Skeletal muscle satellite cell (primary cell): ENCODE measurements around the gene ABCC3. TPM values are rescaled to one million over a fixed set of nuclear protein-coding genes. Genes with fewer than 3 reads are reported as not detected.

Source experiments
- H3K27me3 ChIP-seq: 2 replicates; pipeline ENCODE4 v1.7.0; 2013; ENCODE audit warnings: low read length; ENCODE audit not compliant: control insufficient read depth, insufficient read depth
- H3K36me3 ChIP-seq: 2 replicates; pipeline ENCODE4 v1.7.0; 2013; ENCODE audit warnings: mild to moderate bottlenecking, control low read depth, low read length; ENCODE audit not compliant: insufficient read depth
- H3K4me1 ChIP-seq: 2 replicates; pipeline ENCODE4 v1.7.0; 2013; ENCODE audit warnings: low read length; ENCODE audit not compliant: control insufficient read depth, insufficient read depth
- H3K4me2 ChIP-seq: 2 replicates; pipeline ENCODE4 v1.7.0; 2013; ENCODE audit warnings: mild to moderate bottlenecking, low read length
- H3K4me3 ChIP-seq: 2 replicates; pipeline ENCODE4 v1.7.0; 2013; ENCODE audit warnings: low read length
- H3K9ac ChIP-seq: 2 replicates; pipeline ENCODE4 v1.7.0; 2013; ENCODE audit warnings: mild to moderate bottlenecking, low read depth, low read length, moderate library complexity
- H3K9me3 ChIP-seq: replicated peaks from 2 replicates; pipeline ENCODE4 v1.7.0; 2013; ENCODE audit warnings: mild to moderate bottlenecking, control low read depth, low read length
- small RNA-seq: library from RNA; depleted of rRNA; stranded (forward); fragments of <200 nt; gene quantifications from one replicate; pipeline ENCODE3, GENCODE V24; 2012

Gene ABCC3

GRCh38 chr17:50728112-50728429 is 93.4 kb downstream of the ABCC3 start:
- H3K9me3 ChIP-seq, result no peaks in the 10 kb centered on the region
- peaks cover 23% of the 10 kb centered on the region for H3K4me1 ChIP-seq
- H3K36me3 ChIP-seq, result peaks cover 5% of the 10 kb centered on the region

GRCh38 chr17:50728881-50729765 is 94.4 kb downstream of the ABCC3 start:
- Histone ChIP-seq H3K4me2 (no peak overlapping the region), H3K9me3 (no peaks in the 10 kb centered on the region), H3K4me1 (peaks cover 14% of the 10 kb centered on the region), H3K9ac (no peak overlapping the region), H3K4me3 (no peak overlapping the region), H3K27me3 (no peaks in the 10 kb centered on the region), H3K36me3 (peaks cover 5% of the 10 kb centered on the region)

More at GRCh38 chr17:50728112-50728429, 93.4 kb downstream of the ABCC3 start:
- H3K4me3 ChIP-seq, result no peak overlapping the region
- H3K9ac ChIP-seq, result no peak overlapping the region
- no peaks in the 10 kb centered on the region for H3K27me3 ChIP-seq
- H3K4me2 ChIP-seq, result no peak overlapping the region

- H3K4me2 ChIP-seq, result no peak overlapping the region
- H3K9me3 ChIP-seq, result no peaks in the 10 kb centered on the region
- H3K27me3 ChIP-seq, result no peaks in the 10 kb centered on the region
- no peak overlapping the region for H3K4me3 ChIP-seq
- H3K9ac ChIP-seq, result no peak overlapping the region
- H3K36me3 ChIP-seq, result no peaks in the 10 kb centered on the region
- H3K4me1 ChIP-seq, result peaks cover 14% of the 10 kb centered on the region
These were observed 97.1 kb downstream of the ABCC3 start for GRCh38 chr17:50731575-50732460.

- no peak overlapping the region for H3K4me3 ChIP-seq
- H3K36me3 ChIP-seq, result peaks cover 17% of the 10 kb centered on the region
- peaks cover 4% of the 10 kb centered on the region for H3K4me1 ChIP-seq
- H3K4me2 ChIP-seq, result no peak overlapping the region
- H3K9ac ChIP-seq, result no peak overlapping the region
- no peaks in the 10 kb centered on the region for H3K27me3 ChIP-seq
- no peaks in the 10 kb centered on the region for H3K9me3 ChIP-seq
These were observed 100.6 kb downstream of the ABCC3 start for GRCh38 chr17:50735287-50735686.

- peaks cover 35% of the 10 kb centered on the region for H3K36me3 ChIP-seq
- no peaks in the 10 kb centered on the region for H3K27me3 ChIP-seq
- H3K4me1 ChIP-seq, result no peaks in the 10 kb centered on the region
- no peak overlapping the region for H3K9ac ChIP-seq
- H3K9me3 ChIP-seq, result no peaks in the 10 kb centered on the region
- no peak overlapping the region for H3K4me3 ChIP-seq
- H3K4me2 ChIP-seq, result no peak overlapping the region
These were observed 102.5 kb downstream of the ABCC3 start for GRCh38 chr17:50737118-50737698.

- no peaks in the 10 kb centered on the region for H3K27me3 ChIP-seq
- no peaks in the 10 kb centered on the region for H3K9me3 ChIP-seq
- H3K9ac ChIP-seq, result no peak overlapping the region
- H3K4me3 ChIP-seq, result no peak overlapping the region
- no peak overlapping the region for H3K4me2 ChIP-seq
- H3K36me3 ChIP-seq, result peaks cover 51% of the 10 kb centered on the region
- H3K4me1 ChIP-seq, result no peaks in the 10 kb centered on the region
These were observed 104.4 kb downstream of the ABCC3 start for GRCh38 chr17:50739098-50739497.

Small RNA genes lying within 50 kb of the gene (small RNA-seq; reads per million reads assigned to genes)
- gene RF00019, result not detected
